HCT116 (cell line): ENCODE results near the gene NFX1. TPM values are rescaled to one million over a fixed set of nuclear protein-coding genes. Genes with fewer than 3 reads are reported as not detected.

Experiments
- ATAC-seq: fragments of 200-7000 bp; cut with Tn5 transposase; 2 replicates; pipeline ENCODE4 v1.9.1; 2020; ENCODE audit warnings: mild to moderate bottlenecking, moderate library complexity
- BruUV-seq: library from RNA; stranded (reverse); fragments of 400-500 nt; replicated peaks from 2 replicates; lab custom pipeline; 2021; lab: Mats Ljungman, UMichigan
- CTCF ChIA-PET: fragments of 300-600 bp; sonication (Branson Sonifier 250); formaldehyde crosslinking; loops from one replicate; lab custom pipeline; 2021; ENCODE audit warnings: antibody characterized with exemption; lab: Charles Lee
- POLR2A ChIA-PET: fragments of 300-600, 350-600 bp; sonication (Branson Sonifier 250); formaldehyde crosslinking; loops from one replicate; lab custom pipeline; 2021; ENCODE audit warnings: antibody characterized with exemption; lab: Charles Lee
- RAD21 ChIA-PET, 2 experiments: fragments of 300-600 bp; sonication (Branson Sonifier 250); formaldehyde crosslinking; loops; one replicate each; lab custom pipeline; 2023; ENCODE audit warnings: low total read pairs in 2 of 2; ENCODE audit not compliant: uncharacterized antibody in 2 of 2, unreplicated experiment in 2 of 2, low non-redundant PET in 1 of 2; lab: Charles Lee
- DNase-seq: peaks from one replicate; pipeline ENCODE4 v3.0.0-alpha.2; 2010; ENCODE audit warnings: low read depth, low spot score
- H2AFZ ChIP-seq: fragments of 200-600 bp; shearing (Covaris generic), sonication (generic); 2 replicates; pipeline ENCODE4 v1.6.1; 2017; ENCODE audit warnings: low read depth, mixed run types, mixed read lengths, antibody characterized with exemption, low read length; ENCODE audit not compliant: poor library complexity, severe bottlenecking
- H3K27ac ChIP-seq: 2 replicates; pipeline ENCODE4 v1.5.1; 2012; ENCODE audit warnings: low read depth, low read length
- H3K27me3 ChIP-seq: fragments of 200-600 bp; sonication (generic); 2 replicates; pipeline ENCODE4 v1.6.1; 2016; ENCODE audit warnings: mixed run types, low read length, mixed read lengths; ENCODE audit not compliant: insufficient read depth
- H3K36me3 ChIP-seq, 2 experiments: fragments of 200-500 bp in 1 of 2; fragments of 200-600 bp in 1 of 2; sonication (Bioruptor generic) in 1 of 2; sonication (generic) in 1 of 2; 2 replicates each; pipeline versions ENCODE4 v1.5.1 to v1.6.1; 2014 to 2016; ENCODE audit warnings: low read length in 2 of 2, inconsistent platforms in 1 of 2, mixed read lengths in 1 of 2, mixed run types in 1 of 2; ENCODE audit not compliant: insufficient read depth in 2 of 2, control insufficient read depth in 1 of 2
- H3K4me1 ChIP-seq, 2 experiments: fragments of 200-600 bp in 1 of 2; sonication (generic) in 1 of 2; 2 replicates each; pipeline versions ENCODE4 v1.5.1 to v1.6.1; 2012 to 2017; ENCODE audit warnings: low read length in 2 of 2, inconsistent platforms in 1 of 2, mild to moderate bottlenecking in 1 of 2, mixed read lengths in 1 of 2, mixed run types in 1 of 2, moderate library complexity in 1 of 2; ENCODE audit not compliant: insufficient read depth in 2 of 2, control insufficient read depth in 1 of 2
- H3K4me2 ChIP-seq: fragments of 200-600 bp; sonication (generic); 2 replicates; pipeline ENCODE4 v1.6.1; 2017; ENCODE audit warnings: mixed run types, low read length, mixed read lengths
- H3K4me3 ChIP-seq, 2 experiments: fragments of 200-600 bp in 1 of 2; sonication (generic) in 1 of 2; replicated peaks in 1 of 2; 2 replicates each; pipeline ENCODE4 v1.5.1; 2011 to 2016; ENCODE audit warnings: low read length in 2 of 2, control low read depth in 1 of 2, low read depth in 1 of 2, mild to moderate bottlenecking in 1 of 2, mixed read lengths in 1 of 2, mixed run types in 1 of 2
- H3K79me2 ChIP-seq: fragments of 200-600 bp; sonication (generic); 2 replicates; pipeline ENCODE4 v1.6.1; 2017; ENCODE audit warnings: mild to moderate bottlenecking, mixed run types, low read length, moderate library complexity, mixed read lengths; ENCODE audit not compliant: insufficient read depth
- H3K9ac ChIP-seq: fragments of 200-600 bp; sonication (generic); 2 replicates; pipeline ENCODE4 v1.6.1; 2016; ENCODE audit warnings: low read length, mixed read lengths
- H3K9me2 ChIP-seq: fragments of 200-600 bp; sonication (generic), shearing (Covaris generic); 2 replicates; pipeline ENCODE4 v1.6.1; 2017; ENCODE audit warnings: mixed run types, mild to moderate bottlenecking, moderate library complexity; ENCODE audit not compliant: insufficient read depth
- H3K9me3 ChIP-seq, 2 experiments: fragments of 200-500 bp in 1 of 2; fragments of 200-600 bp in 1 of 2; sonication (Bioruptor generic) in 1 of 2; sonication (generic) in 1 of 2; 2 replicates each; pipeline ENCODE4 v1.6.1; 2014 to 2017; ENCODE audit warnings: low read length in 2 of 2, mixed read lengths in 2 of 2, inconsistent platforms in 1 of 2, low read depth in 1 of 2, mild to moderate bottlenecking in 1 of 2, mixed run types in 1 of 2, moderate library complexity in 1 of 2; ENCODE audit not compliant: control insufficient read depth in 1 of 2, insufficient read depth in 1 of 2
- H4K20me1 ChIP-seq: fragments of 200-600 bp; sonication (generic), shearing (Covaris generic); 2 replicates; pipeline ENCODE4 v1.6.1; 2017; ENCODE audit warnings: mixed run types, mild to moderate bottlenecking, moderate library complexity; ENCODE audit not compliant: insufficient read depth
- ATF3 ChIP-seq: IDR thresholded peaks from 2 replicates; pipeline ENCODE4 v1.6.1; 2012
- CBX3 ChIP-seq: IDR thresholded peaks from 2 replicates; pipeline ENCODE4 v1.6.1; 2012; ENCODE audit warnings: low read depth
- CEBPB ChIP-seq: IDR thresholded peaks from 2 replicates; pipeline ENCODE4 v1.6.1; 2012; ENCODE audit warnings: low read depth
- CTCF ChIP-seq, 3 experiments: fragments of 200-600 bp in 1 of 3; sonication (generic) in 1 of 3; IDR thresholded peaks in 2 of 3; conservative IDR thresholded peaks in 1 of 3; 2 replicates each; pipeline ENCODE4 v1.5.1; 2012 to 2017; ENCODE audit warnings: low read depth in 2 of 3, low read length in 2 of 3, antibody characterized with exemption in 1 of 3, borderline replicate concordance in 1 of 3, control low read depth in 1 of 3, mild to moderate bottlenecking in 1 of 3, mixed read lengths in 1 of 3, mixed run types in 1 of 3, moderate library complexity in 1 of 3; ENCODE audit not compliant: insufficient read depth in 1 of 3
- EGR1 ChIP-seq: IDR thresholded peaks from 2 replicates; pipeline ENCODE4 v1.6.1; 2012; ENCODE audit warnings: low read depth
- ELF1 ChIP-seq: IDR thresholded peaks from 2 replicates; pipeline ENCODE4 v1.6.1; 2012; ENCODE audit warnings: low read depth, borderline replicate concordance
- EZH2 ChIP-seq: fragments of 200-600 bp; sonication (generic); IDR thresholded peaks from 2 replicates; pipeline ENCODE4 v1.6.1; 2017; ENCODE audit warnings: antibody characterized with exemption, mixed run types
- EZH2phosphoT487 ChIP-seq: fragments of 200-600 bp; IDR thresholded peaks from 2 replicates; pipeline ENCODE4 v1.6.1; 2018; ENCODE audit warnings: antibody characterized with exemption, borderline replicate concordance
- FOSL1 ChIP-seq: IDR thresholded peaks from 2 replicates; pipeline ENCODE4 v1.6.1; 2012; ENCODE audit warnings: low read depth
- JUND ChIP-seq: IDR thresholded peaks from 2 replicates; pipeline ENCODE4 v1.6.1; 2012
- MAX ChIP-seq: IDR thresholded peaks from 2 replicates; pipeline ENCODE4 v1.6.1; 2012
- POLR2A ChIP-seq: IDR thresholded peaks from 2 replicates; pipeline ENCODE4 v1.7.0; 2011; ENCODE audit warnings: borderline replicate concordance; ENCODE audit not compliant: insufficient read depth, insufficient read length; ENCODE audit errors: extremely low read depth
- RAD21 ChIP-seq: IDR thresholded peaks from 2 replicates; pipeline ENCODE4 v1.6.1; 2012; ENCODE audit warnings: low read depth, mild to moderate bottlenecking
- SIN3A ChIP-seq: IDR thresholded peaks from 2 replicates; pipeline ENCODE4 v1.6.1; 2012; ENCODE audit warnings: low read depth
- SP1 ChIP-seq: IDR thresholded peaks from 2 replicates; pipeline ENCODE4 v1.6.1; 2012; ENCODE audit warnings: low read depth
- TCF7L2 ChIP-seq: IDR thresholded peaks from 2 replicates; pipeline ENCODE4 v1.7.0; 2011; ENCODE audit warnings: borderline replicate concordance, inconsistent platforms; ENCODE audit not compliant: insufficient read depth, insufficient read length; ENCODE audit errors: extremely low read depth
- YY1 ChIP-seq: IDR thresholded peaks from 2 replicates; pipeline ENCODE4 v1.6.1; 2011; ENCODE audit warnings: low read length, low read depth, moderate library complexity, mild to moderate bottlenecking; ENCODE audit not compliant: insufficient replicate concordance; ENCODE audit errors: extremely low read depth
- ZBTB33 ChIP-seq: IDR thresholded peaks from 2 replicates; pipeline ENCODE4 v1.6.1; 2011; ENCODE audit warnings: mild to moderate bottlenecking, low read length, moderate library complexity; ENCODE audit not compliant: insufficient replicate concordance; ENCODE audit errors: extremely low read depth
- ZFX ChIP-seq: fragments of 450-650 bp; IDR thresholded peaks from 2 replicates; pipeline ENCODE4 v1.6.1; 2017
- ZNF274 ChIP-seq: fragments of 200-500 bp; sonication (Bioruptor generic); IDR thresholded peaks from 2 replicates; pipeline ENCODE4 v1.6.1; 2014; ENCODE audit warnings: mild to moderate bottlenecking, low read depth, low read length, inconsistent platforms
- intact Hi-C: fragments of 100-400 bp; cut with micrococcal nuclease; formaldehyde crosslinking; loops from 2 replicates; pipeline ENCODE4 v1.10.0; 2022
- total RNA-seq: library from RNA; stranded (reverse); gene quantifications from one replicate; pipeline ENCODE4 v1.2.1, GENCODE V29; 2021; ENCODE audit not compliant: unreplicated experiment

Gene NFX1
- total RNA-seq, 1 experiment from 2014 or later: 31.7 TPM

DNA sequence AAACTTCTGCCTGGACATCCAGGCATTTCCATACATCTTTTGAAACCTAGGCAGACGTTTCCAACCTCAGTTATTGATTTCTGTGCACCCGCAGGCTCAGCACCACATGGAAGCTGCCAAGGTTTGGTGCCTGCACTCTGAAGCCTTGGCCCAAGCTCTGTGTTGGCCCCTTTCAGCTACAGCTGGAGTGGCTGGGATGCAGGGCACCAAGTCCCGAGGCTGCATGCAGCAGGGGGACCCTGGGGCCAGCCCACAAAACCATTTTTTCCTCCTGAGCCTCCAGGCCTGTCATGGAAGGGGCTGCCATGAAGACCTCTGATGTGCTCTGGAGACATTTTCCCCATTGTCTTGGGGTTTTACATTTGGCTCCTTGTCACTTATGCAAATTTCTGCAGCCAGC lies 49.9 kb downstream of the NFX1 start (continued):
- TF ChIP-seq CTCF (IDR thresholded peaks at IDR 0.05 in 2 of 3, conservative IDR thresholded peaks at IDR 0.05 in 1 of 3; ENCODE audit: borderline replicate concordance in 1 of 3, insufficient read depth in 1 of 3, low read depth in 2 of 3, low read length in 2 of 3): no peak
- TF ChIP-seq RAD21: no peak
- TF ChIP-seq YY1: no peak
- TF ChIP-seq ATF3: no peak
- TF ChIP-seq SP1: no peak

GRCh38 chr9:33341182-33341581 lies 50.9 kb downstream of the NFX1 start:
- H3K4me3 ChIP-seq: no peak overlapping the region
- intact Hi-C loops: no loop called here
- BruUV-seq: no TSS peak
- ChIA-PET RAD21 (no interaction called here), CTCF (no interaction called here), POLR2A (no interaction called here)
- no peaks in the 10 kb centered on the region for H3K79me2 ChIP-seq
- H3K36me3 ChIP-seq: peaks cover 48% of the 10 kb centered on the region in 2 experiments
- H3K4me1 ChIP-seq: no peaks in the 10 kb centered on the region
- no peak overlapping the region for H3K27ac ChIP-seq
- ATAC-seq: no peak
- no peak overlapping the region for H2AFZ ChIP-seq
- H3K9me3 ChIP-seq: peaks cover 0 to 5% of the 10 kb centered on the region in 2 experiments; a peak in 2 of 4 replicates
- no peaks in the 10 kb centered on the region for H3K27me3 ChIP-seq
- no peak overlapping the region for H3K9ac ChIP-seq
- no peaks in the 10 kb centered on the region for H4K20me1 ChIP-seq
- no peaks in the 10 kb centered on the region for H3K9me2 ChIP-seq
- DNase-seq: no peak
- no peak overlapping the region for H3K4me2 ChIP-seq
- TF ChIP-seq SP1: no peak
- no peak for TF ChIP-seq CTCF (IDR thresholded peaks at IDR 0.05 in 2 of 3, conservative IDR thresholded peaks at IDR 0.05 in 1 of 3; ENCODE audit: borderline replicate concordance in 1 of 3, insufficient read depth in 1 of 3, low read depth in 2 of 3, low read length in 2 of 3)
- no peak for TF ChIP-seq ZBTB33
- TF ChIP-seq ATF3: no peak
- TF ChIP-seq ELF1: no peak
- no peak for TF ChIP-seq TCF7L2
- TF ChIP-seq ZNF274: no peak
- no peak for TF ChIP-seq MAX
- TF ChIP-seq EZH2: no peak
- no peak for TF ChIP-seq CEBPB
- TF ChIP-seq ZFX: no peak
- TF ChIP-seq EGR1: no peak
- TF ChIP-seq SIN3A: no peak
- TF ChIP-seq CBX3: no peak
- no peak for TF ChIP-seq RAD21
- TF ChIP-seq JUND: no peak
- TF ChIP-seq EZH2phosphoT487: no peak
- no peak for TF ChIP-seq FOSL1
- TF ChIP-seq POLR2A: no peak
